HEK293 (cell line): Measurements from ENCODE around the gene ALOXE3.
A peak's percentile ranks its signal among the peaks of the same experiment; 100 is the strongest.

Source experiments
- GLIS2 ChIP-seq: fragments of 450-650 bp; formaldehyde crosslinking; IDR thresholded peaks from 2 replicates; pipeline ENCODE4 v1.5.1; 2016; ENCODE audit warnings: missing biosample characterization, missing genetic modification characterization
- HIC1 ChIP-seq: fragments of 450-650 bp; formaldehyde crosslinking; IDR thresholded peaks from 2 replicates; pipeline ENCODE4 v1.5.1; 2016; ENCODE audit warnings: missing biosample characterization, missing genetic modification characterization
- IKZF3 ChIP-seq: fragments of 450-650 bp; IDR thresholded peaks from 2 replicates; pipeline ENCODE4 v1.5.0; 2018; ENCODE audit warnings: missing biosample characterization, mild to moderate bottlenecking, missing genetic modification characterization, moderate library complexity
- PBX3 ChIP-seq: sonication (generic); formaldehyde crosslinking; IDR thresholded peaks from 2 replicates; pipeline ENCODE4 v1.8.1; 2022; ENCODE audit warnings: mild to moderate bottlenecking, moderate library complexity, missing genetic modification reagents
- PRDM2 ChIP-seq: fragments of 450-650 bp; formaldehyde crosslinking; IDR thresholded peaks from 2 replicates; pipeline ENCODE4 v1.5.1; 2016; ENCODE audit warnings: missing biosample characterization, missing genetic modification characterization, borderline replicate concordance
- SCRT1 ChIP-seq: fragments of 450-650 bp; formaldehyde crosslinking; IDR thresholded peaks from 2 replicates; pipeline ENCODE4 v1.5.1; 2016; ENCODE audit warnings: missing biosample characterization, missing genetic modification characterization, borderline replicate concordance
- ZBTB17 ChIP-seq: fragments of 450-650 bp; formaldehyde crosslinking; IDR thresholded peaks from 2 replicates; pipeline ENCODE4 v1.5.1; 2016; ENCODE audit warnings: missing biosample characterization, missing genetic modification characterization
- ZBTB26 ChIP-seq: fragments of 450-650 bp; formaldehyde crosslinking; optimal IDR thresholded peaks from 2 replicates; pipeline ENCODE3; 2016; ENCODE audit warnings: missing biosample characterization, mild to moderate bottlenecking, missing genetic modification characterization
- ZEB2 ChIP-seq: fragments of 450-650 bp; formaldehyde crosslinking; IDR thresholded peaks from 2 replicates; pipeline ENCODE4 v1.5.1; 2016; ENCODE audit warnings: missing biosample characterization, missing genetic modification characterization
- ZFP69B ChIP-seq: fragments of 450-650 bp; formaldehyde crosslinking; IDR thresholded peaks from 2 replicates; pipeline ENCODE4 v1.5.1; 2016; ENCODE audit warnings: missing biosample characterization, missing genetic modification characterization
- ZNF121 ChIP-seq: fragments of 450-650 bp; formaldehyde crosslinking; IDR thresholded peaks from 2 replicates; pipeline ENCODE4 v1.5.1; 2016; ENCODE audit warnings: missing biosample characterization, missing genetic modification characterization
- ZNF174 ChIP-seq: fragments of 450-650 bp; formaldehyde crosslinking; IDR thresholded peaks from 2 replicates; pipeline ENCODE4 v1.5.0; 2017; ENCODE audit warnings: missing biosample characterization, mild to moderate bottlenecking, missing genetic modification characterization
- ZNF2 ChIP-seq: fragments of 450-650 bp; formaldehyde crosslinking; IDR thresholded peaks from 2 replicates; pipeline ENCODE4 v1.5.1; 2016; ENCODE audit warnings: missing biosample characterization, missing genetic modification characterization
- ZNF214 ChIP-seq: fragments of 450-650 bp; formaldehyde crosslinking; IDR thresholded peaks from 2 replicates; pipeline ENCODE4 v1.5.1; 2017; ENCODE audit warnings: missing biosample characterization, mild to moderate bottlenecking, missing genetic modification characterization, borderline replicate concordance
- ZNF223 ChIP-seq: fragments of 450-650 bp; formaldehyde crosslinking; IDR thresholded peaks from 2 replicates; pipeline ENCODE4 v1.5.1; 2016; ENCODE audit warnings: missing biosample characterization, missing genetic modification characterization
- ZNF274 ChIP-seq, 2 experiments: fragments of 200-500 bp in 1 of 2; fragments of 450-650 bp in 1 of 2; sonication (Bioruptor generic) in 1 of 2; formaldehyde crosslinking in 1 of 2; IDR thresholded peaks; 2 replicates each; pipeline versions ENCODE4 v1.5.1 to v1.6.1; 2014 to 2016; ENCODE audit warnings: borderline replicate concordance in 1 of 2, inconsistent platforms in 1 of 2, low read length in 1 of 2, missing biosample characterization in 1 of 2, missing genetic modification characterization in 1 of 2
- ZNF292 ChIP-seq: fragments of 450-650 bp; formaldehyde crosslinking; IDR thresholded peaks from 2 replicates; pipeline ENCODE4 v1.5.1; 2016; ENCODE audit warnings: low read depth, missing biosample characterization, missing genetic modification characterization, borderline replicate concordance
- ZNF37A ChIP-seq: fragments of 450-650 bp; IDR thresholded peaks from 2 replicates; pipeline ENCODE4 v1.5.1; 2018; ENCODE audit warnings: missing biosample characterization, missing genetic modification characterization
- ZNF530 ChIP-seq: fragments of 450-650 bp; formaldehyde crosslinking; IDR thresholded peaks from 2 replicates; pipeline ENCODE4 v1.5.1; 2016; ENCODE audit warnings: low read depth, missing biosample characterization, missing genetic modification characterization
- ZNF549 ChIP-seq: fragments of 450-650 bp; IDR thresholded peaks from 2 replicates; pipeline ENCODE4 v1.5.1; 2018; ENCODE audit warnings: missing biosample characterization, missing genetic modification characterization, mild to moderate bottlenecking, inconsistent platforms, moderate library complexity
- ZNF561 ChIP-seq: fragments of 450-650 bp; IDR thresholded peaks from 2 replicates; pipeline ENCODE4 v1.5.1; 2018; ENCODE audit warnings: missing biosample characterization, missing genetic modification characterization, borderline replicate concordance
- ZNF621 ChIP-seq: fragments of 450-650 bp; formaldehyde crosslinking; IDR thresholded peaks from 2 replicates; pipeline ENCODE4 v1.5.1; 2017; ENCODE audit warnings: missing biosample characterization, missing genetic modification characterization
- ZNF639 ChIP-seq: fragments of 450-650 bp; formaldehyde crosslinking; IDR thresholded peaks from 2 replicates; pipeline ENCODE4 v1.5.1; 2016; ENCODE audit warnings: missing biosample characterization, missing genetic modification characterization
- ZNF704 ChIP-seq: fragments of 450-650 bp; formaldehyde crosslinking; IDR thresholded peaks from 2 replicates; pipeline ENCODE4 v1.5.1; 2016; ENCODE audit warnings: missing biosample characterization, missing genetic modification characterization
- ZSCAN30 ChIP-seq: fragments of 450-650 bp; IDR thresholded peaks from 2 replicates; pipeline ENCODE4 v1.5.1; 2018; ENCODE audit warnings: missing biosample characterization, mild to moderate bottlenecking, missing genetic modification characterization, moderate library complexity

Gene ALOXE3

GRCh38 chr17:8138672-8139371, 20.5 kb upstream of the ALOXE3 start (continued):
- no peak for TF ChIP-seq PRDM2 (tag by site-specific recombination)
- TF ChIP-seq HIC1 (tag by site-specific recombination): peak; percentile 30; the same call in 1 of the 2 replicates
- peak; percentile 70; the same call in 1 of the 2 replicates for TF ChIP-seq ZNF639 (tag by site-specific recombination)
- TF ChIP-seq GLIS2 (tag by site-specific recombination): 0 out of 2 replicates have a peak, but pooled peaks have one; percentile 23
- TF ChIP-seq ZNF223 (tag by site-specific recombination): 0 out of 2 replicates have a peak, but pooled peaks have one; percentile 29
- TF ChIP-seq ZNF621: no peak
- peak; percentile 100 for TF ChIP-seq IKZF3 (tag by site-specific recombination)
- no peak for TF ChIP-seq ZNF214
- TF ChIP-seq ZBTB26: peak; percentile 66
- TF ChIP-seq ZNF274 (IDR thresholded peaks at IDR 0.05; ENCODE audit: low read length): no peak
- no peak for TF ChIP-seq ZNF274 (tag by site-specific recombination; IDR thresholded peaks at IDR 0.05; ENCODE audit: borderline replicate concordance)
- TF ChIP-seq ZFP69B (tag by site-specific recombination): peak; percentile 59; the same call in 1 of the 2 replicates
- TF ChIP-seq ZNF561 (tag by site-specific recombination): peak; percentile 87
- TF ChIP-seq ZBTB17 (tag by site-specific recombination): peak; percentile 98
- no peak for TF ChIP-seq ZNF530 (tag by site-specific recombination)
- peak; percentile 97 for TF ChIP-seq ZEB2
- no peak for TF ChIP-seq ZNF704 (tag by site-specific recombination)
- TF ChIP-seq ZNF121 (tag by site-specific recombination): no peak
- peak; percentile 90 for TF ChIP-seq ZSCAN30 (tag by site-specific recombination)
- no peak for TF ChIP-seq ZNF174 (tag by site-specific recombination)
- peak; percentile 80; the same call in 1 of the 2 replicates for TF ChIP-seq PBX3
- TF ChIP-seq ZNF292 (tag by site-specific recombination): no peak
- no peak for TF ChIP-seq ZNF549
- peak; percentile 54; the same call in 1 of the 2 replicates for TF ChIP-seq ZNF2 (tag by site-specific recombination)
- peak; percentile 30; the same call in 1 of the 2 replicates for TF ChIP-seq ZNF37A (tag by site-specific recombination)
- no peak for TF ChIP-seq SCRT1 (tag by site-specific recombination)
